ENCODE measurements around the gene TRAM2.

Gene TRAM2

GRCh38 chr6:52527436-52527835 is 49.4 kb downstream of the TRAM2 start:
- no peak for DNase-seq

- DNase-seq: peak; percentile 75
Observed at GRCh38 chr6:52526634-52527033, 50.2 kb downstream of the TRAM2 start.

- no peak for DNase-seq
Observed at GRCh38 chr6:52524918-52525317, 51.9 kb downstream of the TRAM2 start.

- no peak for DNase-seq
Observed at GRCh38 chr6:52523378-52524142, 53.3 kb downstream of the TRAM2 start.

- no peak for DNase-seq
Observed at GRCh38 chr6:52522655-52523054, 54.2 kb downstream of the TRAM2 start.

GRCh38 chr6:52522151-52522626 is 54.7 kb downstream of the TRAM2 start:
- no peak for DNase-seq

GRCh38 chr6:52519618-52520017 is 57.2 kb downstream of the TRAM2 start:
- DNase-seq: no peak

GRCh38 chr6:52518279-52518945 is 58.4 kb downstream of the TRAM2 start:
- DNase-seq: no peak

GRCh38 chr6:52517502-52518278 is 59.2 kb downstream of the TRAM2 start:
- peak; percentile 97 for DNase-seq

- no peak for DNase-seq
Observed at GRCh38 chr6:52516943-52517342, 59.9 kb downstream of the TRAM2 start.

GRCh38 chr6:52516269-52516668 is 60.6 kb downstream of the TRAM2 start:
- no peak for DNase-seq

GRCh38 chr6:52515219-52515960 is 61.5 kb downstream of the TRAM2 start:
- DNase-seq: peak; percentile 49

- peak; percentile 86 for DNase-seq
Observed at GRCh38 chr6:52514514-52514913, 62.3 kb downstream of the TRAM2 start.

- DNase-seq: no peak
Observed at GRCh38 chr6:52513896-52514295, 63.0 kb downstream of the TRAM2 start.

- DNase-seq: no peak
Observed at GRCh38 chr6:52513464-52513863, 63.4 kb downstream of the TRAM2 start.

- peak; percentile 65 for DNase-seq
Observed at GRCh38 chr6:52512199-52512598, 64.7 kb downstream of the TRAM2 start.

- DNase-seq: no peak
Observed at GRCh38 chr6:52511572-52512151, 65.2 kb downstream of the TRAM2 start.

- DNase-seq: no peak
Observed at GRCh38 chr6:52511163-52511562, 65.7 kb downstream of the TRAM2 start.

- no peak for DNase-seq
Observed at GRCh38 chr6:52510213-52510562, 66.7 kb downstream of the TRAM2 start.

GRCh38 chr6:52509281-52510212 is 67.3 kb downstream of the TRAM2 start:
- DNase-seq: no peak

- DNase-seq: no peak
Observed at GRCh38 chr6:52508261-52508739, 68.6 kb downstream of the TRAM2 start.

Measured in fibroblast of skin of abdomen (primary cell).